Measurements from ENCODE around the gene HAUS1. TPM values are rescaled to one million over a fixed set of nuclear protein-coding genes. Genes with fewer than 3 reads are reported as not detected.
A peak's percentile ranks its signal among the peaks of the same experiment; 100 is the strongest.

The HAUS1 gene
- total and polyA plus RNA-seq, 11 donors = 6.7 to 18.6 (median 11.6) TPM

GRCh38 chr18:46148810-46149209, 44.6 kb downstream of the HAUS1 start:
- no peak overlapping the region for H3K4me3 ChIP-seq
- no peaks in the 10 kb centered on the region for H3K27me3 ChIP-seq
- ATAC-seq = peak in 3 of 4 donors; percentile 40 to 49 (median 49)
- no peaks in the 10 kb centered on the region for H3K9me3 ChIP-seq
- H3K4me1 ChIP-seq = peaks cover 0 to 11% (median 0%) of the 10 kb centered on the region in 12 donors
- no peak overlapping the region for H3K27ac ChIP-seq
- peak; percentile 55 to 74 (median 70) for TF ChIP-seq CTCF (IDR thresholded peaks at IDR 0.05)
- TF ChIP-seq POLR2A (IDR thresholded peaks at IDR 0.05) = no peak
- WGBS, 4 donors = 3 to 17% (median 7%) methylated on average over 2 of the region's 2 CpGs
- no peaks in the 10 kb centered on the region for H3K36me3 ChIP-seq
- no peak for DNase-seq
- intact Hi-C loops (cut with DNase I) = loop anchor here in 6 of 10 donors (2.0 to 10.0 kb wide), 3 partner anchors 506 to 510 kb away; partner anchors contain the start of gene LOXHD1 (in 5 of the 6)

- intact Hi-C loops (cut with DNase I) = loop anchor here in 3 of 10 donors (5.0 to 10.0 kb wide), 3 partner anchors 262 to 505 kb away; partner anchors contain the start of gene LOXHD1 (in 1 of the 3)
- no peaks in the 10 kb centered on the region for H3K36me3 ChIP-seq
- peak overlapping the region in 1 of 12 donors; percentile 5 for H3K27ac ChIP-seq
- TF ChIP-seq POLR2A (IDR thresholded peaks at IDR 0.05) (no peak), CTCF (IDR thresholded peaks at IDR 0.05) (no peak)
- H3K9me3 ChIP-seq = no peaks in the 10 kb centered on the region
- peaks cover 0 to 14% (median 0%) of the 10 kb centered on the region in 12 donors for H3K4me1 ChIP-seq
- peak in 4 of 5 donors; percentile 30 to 70 (median 56) for DNase-seq
- no peaks in the 10 kb centered on the region for H3K27me3 ChIP-seq
- peak in 3 of 4 donors; percentile 51 to 72 (median 67) for ATAC-seq
- WGBS, 4 donors = 32 to 60% (median 51%) methylated on average over 6 to 7 of the region's 7 CpGs
- H3K4me3 ChIP-seq = no peak overlapping the region
These were observed 48.2 kb downstream of the HAUS1 start for GRCh38 chr18:46152436-46152807.

- Histone ChIP-seq H3K27me3 (no peaks in the 10 kb centered on the region), H3K4me3 (no peak overlapping the region)
- no peak for DNase-seq
These were observed 48.8 kb downstream of the HAUS1 start for GRCh38 chr18:46152808-46153617.

More at GRCh38 chr18:46152808-46153617, 48.8 kb downstream of the HAUS1 start:
- intact Hi-C loops (cut with DNase I) = loop anchor here in 3 of 10 donors (5.0 to 10.0 kb wide), 3 partner anchors 262 to 504 kb away; partner anchors contain the start of gene LOXHD1 (in 1 of the 3)
- peak in 3 of 4 donors; percentile 29 to 41 (median 32) for ATAC-seq
- H3K9me3 ChIP-seq = no peaks in the 10 kb centered on the region
- 50 to 63% (median 53%) methylated on average over 7 to 8 of the region's 8 CpGs for WGBS, 4 donors
- H3K4me1 ChIP-seq = peaks cover 0 to 14% (median 0%) of the 10 kb centered on the region in 12 donors
- H3K36me3 ChIP-seq = no peaks in the 10 kb centered on the region
- TF ChIP-seq CTCF (IDR thresholded peaks at IDR 0.05) (no peak), POLR2A (IDR thresholded peaks at IDR 0.05) (no peak)
- H3K27ac ChIP-seq = peak overlapping the region in 1 of 12 donors; percentile 5

Data from heart left ventricle (tissue), 16 donors.